ENCODE data around the gene SLC25A12.

- TF ChIP-seq ZFP3 (CRISPR knock-in tag; IDR thresholded peaks at IDR 0.05) (no peak), POU6F1 (CRISPR knock-in tag; IDR thresholded peaks at IDR 0.05; ENCODE audit: borderline replicate concordance, low read depth) (no peak), BACH2 (CRISPR knock-in tag; IDR thresholded peaks at IDR 0.05; ENCODE audit: borderline replicate concordance) (no peak), ESRRG (CRISPR knock-in tag; IDR thresholded peaks at IDR 0.05) (no peak)
- TF ChIP-seq, protein P1, sequence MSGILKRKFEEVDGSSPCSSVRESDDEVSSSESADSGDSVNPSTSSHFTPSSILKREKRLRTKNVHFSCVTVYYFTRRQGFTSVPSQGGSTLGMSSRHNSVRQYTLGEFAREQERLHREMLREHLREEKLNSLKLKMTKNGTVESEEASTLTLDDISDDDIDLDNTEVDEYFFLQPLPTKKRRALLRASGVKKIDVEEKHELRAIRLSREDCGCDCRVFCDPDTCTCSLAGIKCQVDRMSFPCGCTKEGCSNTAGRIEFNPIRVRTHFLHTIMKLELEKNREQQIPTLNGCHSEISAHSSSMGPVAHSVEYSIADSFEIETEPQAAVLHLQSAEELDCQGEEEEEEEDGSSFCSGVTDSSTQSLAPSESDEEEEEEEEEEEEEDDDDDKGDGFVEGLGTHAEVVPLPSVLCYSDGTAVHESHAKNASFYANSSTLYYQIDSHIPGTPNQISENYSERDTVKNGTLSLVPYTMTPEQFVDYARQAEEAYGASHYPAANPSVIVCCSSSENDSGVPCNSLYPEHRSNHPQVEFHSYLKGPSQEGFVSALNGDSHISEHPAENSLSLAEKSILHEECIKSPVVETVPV (CRISPR knock-in tag; IDR thresholded peaks at IDR 0.05) = no peak
Observed at GRCh38 chr2:171913517-171913916, 19.5 kb upstream of the SLC25A12 start.

All from SK-N-SH treated with all-trans-retinoic acid at 6 μM for 48 hours (cell line).